Measurements from ENCODE around the gene CRB2. TPM values are rescaled to one million over a fixed set of nuclear protein-coding genes. Genes with fewer than 3 reads are reported as not detected.

CRB2 gene
- total RNA-seq, 1 donor from 2014 or later, result not detected

DNA sequence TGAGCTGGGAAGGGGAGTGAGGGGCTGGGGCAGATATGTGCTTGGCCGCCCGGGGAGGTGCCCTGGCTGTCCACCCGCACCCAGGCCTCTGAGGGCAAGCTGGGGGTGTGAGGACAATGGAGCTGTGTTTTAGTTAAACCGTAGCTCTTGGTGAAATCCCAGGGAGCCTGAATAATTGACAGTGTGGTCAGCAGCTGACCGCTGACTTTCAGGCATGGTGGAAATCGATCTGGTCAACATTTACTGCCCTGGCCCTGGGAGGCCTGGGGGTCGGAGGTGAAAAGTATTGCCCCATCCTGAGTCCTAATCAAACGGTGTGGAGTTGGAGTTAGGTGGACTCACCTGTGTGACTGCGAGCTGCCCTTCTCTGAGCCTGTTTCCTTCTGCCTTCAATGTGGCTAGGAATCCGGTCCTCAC is 31.2 kb upstream of the CRB2 start:
- TF ChIP-seq, protein P1, sequence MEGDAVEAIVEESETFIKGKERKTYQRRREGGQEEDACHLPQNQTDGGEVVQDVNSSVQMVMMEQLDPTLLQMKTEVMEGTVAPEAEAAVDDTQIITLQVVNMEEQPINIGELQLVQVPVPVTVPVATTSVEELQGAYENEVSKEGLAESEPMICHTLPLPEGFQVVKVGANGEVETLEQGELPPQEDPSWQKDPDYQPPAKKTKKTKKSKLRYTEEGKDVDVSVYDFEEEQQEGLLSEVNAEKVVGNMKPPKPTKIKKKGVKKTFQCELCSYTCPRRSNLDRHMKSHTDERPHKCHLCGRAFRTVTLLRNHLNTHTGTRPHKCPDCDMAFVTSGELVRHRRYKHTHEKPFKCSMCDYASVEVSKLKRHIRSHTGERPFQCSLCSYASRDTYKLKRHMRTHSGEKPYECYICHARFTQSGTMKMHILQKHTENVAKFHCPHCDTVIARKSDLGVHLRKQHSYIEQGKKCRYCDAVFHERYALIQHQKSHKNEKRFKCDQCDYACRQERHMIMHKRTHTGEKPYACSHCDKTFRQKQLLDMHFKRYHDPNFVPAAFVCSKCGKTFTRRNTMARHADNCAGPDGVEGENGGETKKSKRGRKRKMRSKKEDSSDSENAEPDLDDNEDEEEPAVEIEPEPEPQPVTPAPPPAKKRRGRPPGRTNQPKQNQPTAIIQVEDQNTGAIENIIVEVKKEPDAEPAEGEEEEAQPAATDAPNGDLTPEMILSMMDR (IDR thresholded peaks at IDR 0.05; ENCODE audit: insufficient read depth, low read length, severe bottlenecking), result no peak
- no peak for FAIRE-seq
- DNase-seq (ENCODE audit: low read depth), result no peak
- H3K36me3 ChIP-seq (ENCODE audit: control insufficient read depth, insufficient read depth, low read length), result no peaks in the 10 kb centered on the region
- H3K27me3 ChIP-seq (ENCODE audit: control insufficient read depth, insufficient read depth, low read length), result peaks cover 2% of the 10 kb centered on the region
- no peak overlapping the region for H3K4me3 ChIP-seq (ENCODE audit: low read depth, low read length)

- H3K27me3 ChIP-seq (ENCODE audit: control insufficient read depth, insufficient read depth, low read length), result no peaks in the 10 kb centered on the region
- DNase-seq (ENCODE audit: low read depth) (no peak), FAIRE-seq (no peak)
- TF ChIP-seq, protein P1 (IDR thresholded peaks at IDR 0.05; ENCODE audit: insufficient read depth, low read length, severe bottlenecking), result no peak
- no peak overlapping the region for H3K4me3 ChIP-seq (ENCODE audit: low read depth, low read length)
- no peaks in the 10 kb centered on the region for H3K36me3 ChIP-seq (ENCODE audit: control insufficient read depth, insufficient read depth, low read length)
These were observed 29.8 kb upstream of the CRB2 start for GRCh38 chr9:123326187-123326586.

GRCh38 chr9:123326662-123327093 is 29.3 kb upstream of the CRB2 start:
- no peak for FAIRE-seq
- H3K4me3 ChIP-seq (ENCODE audit: low read depth, low read length), result no peak overlapping the region
- no peak for DNase-seq (ENCODE audit: low read depth)
- H3K36me3 ChIP-seq (ENCODE audit: control insufficient read depth, insufficient read depth, low read length), result no peaks in the 10 kb centered on the region
- TF ChIP-seq, protein P1 (IDR thresholded peaks at IDR 0.05; ENCODE audit: insufficient read depth, low read length, severe bottlenecking), result no peak
- H3K27me3 ChIP-seq (ENCODE audit: control insufficient read depth, insufficient read depth, low read length), result no peaks in the 10 kb centered on the region

GRCh38 chr9:123327697-123328100 is 28.3 kb upstream of the CRB2 start:
- Histone ChIP-seq H3K36me3 (ENCODE audit: control insufficient read depth, insufficient read depth, low read length) (no peaks in the 10 kb centered on the region), H3K4me3 (ENCODE audit: low read depth, low read length) (no peak overlapping the region), H3K27me3 (ENCODE audit: control insufficient read depth, insufficient read depth, low read length) (no peaks in the 10 kb centered on the region)
- DNase-seq (ENCODE audit: low read depth) (peak; percentile 83), FAIRE-seq (no peak)
- TF ChIP-seq, protein P1 (IDR thresholded peaks at IDR 0.05; ENCODE audit: insufficient read depth, low read length, severe bottlenecking), result no peak

- H3K4me3 ChIP-seq (ENCODE audit: low read depth, low read length), result no peak overlapping the region
- H3K27me3 ChIP-seq (ENCODE audit: control insufficient read depth, insufficient read depth, low read length), result no peaks in the 10 kb centered on the region
- H3K36me3 ChIP-seq (ENCODE audit: control insufficient read depth, insufficient read depth, low read length), result no peaks in the 10 kb centered on the region
- peak; percentile 42 for DNase-seq (ENCODE audit: low read depth)
- no peak for FAIRE-seq
- TF ChIP-seq, protein P1 (IDR thresholded peaks at IDR 0.05; ENCODE audit: insufficient read depth, low read length, severe bottlenecking), result no peak
These were observed 26.6 kb upstream of the CRB2 start for GRCh38 chr9:123329329-123329955.
